ENCODE results near the gene HIRIP3.

HIRIP3 gene

GRCh38 chr16:29990883-29991570, 4.4 kb downstream of the HIRIP3 start:
- TF ChIP-seq TEAD4 (IDR thresholded peaks at IDR 0.05) (no peak), TAF1 (IDR thresholded peaks at IDR 0.05; ENCODE audit: low read depth) (no peak), REST (IDR thresholded peaks at IDR 0.05; ENCODE audit: low read depth) (no peak), EP300 (IDR thresholded peaks at IDR 0.05; ENCODE audit: borderline replicate concordance) (no peak)

GRCh38 chr16:29990034-29990433, 5.4 kb downstream of the HIRIP3 start:
- TF ChIP-seq REST (IDR thresholded peaks at IDR 0.05; ENCODE audit: low read depth) (no peak), USF1 (IDR thresholded peaks at IDR 0.05) (no peak), CEBPB (IDR thresholded peaks at IDR 0.05) (no peak), FOXM1 (IDR thresholded peaks at IDR 0.05; ENCODE audit: borderline replicate concordance, low read depth) (no peak), MAX (IDR thresholded peaks at IDR 0.05) (no peak), TAF1 (IDR thresholded peaks at IDR 0.05; ENCODE audit: low read depth) (no peak), RAD21 (IDR thresholded peaks at IDR 0.05; ENCODE audit: low read depth) (no peak), ZBTB7A (IDR thresholded peaks at IDR 0.05; ENCODE audit: low read depth) (no peak), EGR1 (IDR thresholded peaks at IDR 0.05) (no peak), TCF12 (IDR thresholded peaks at IDR 0.05; ENCODE audit: low read depth) (no peak), YY1 (IDR thresholded peaks at IDR 0.05; ENCODE audit: low read depth) (no peak), TEAD4 (IDR thresholded peaks at IDR 0.05) (no peak)

- TF ChIP-seq CREB1 (IDR thresholded peaks at IDR 0.05; ENCODE audit: low read depth) (no peak), EP300 (IDR thresholded peaks at IDR 0.05; ENCODE audit: borderline replicate concordance) (no peak), TAF1 (IDR thresholded peaks at IDR 0.05; ENCODE audit: low read depth) (no peak), TCF12 (IDR thresholded peaks at IDR 0.05; ENCODE audit: low read depth) (no peak), RAD21 (IDR thresholded peaks at IDR 0.05; ENCODE audit: low read depth) (no peak), USF1 (IDR thresholded peaks at IDR 0.05) (no peak), MAX (IDR thresholded peaks at IDR 0.05) (no peak), TEAD4 (IDR thresholded peaks at IDR 0.05) (no peak), ZBTB7A (IDR thresholded peaks at IDR 0.05; ENCODE audit: low read depth) (no peak), YY1 (IDR thresholded peaks at IDR 0.05; ENCODE audit: low read depth) (no peak)
These were observed 6.1 kb downstream of the HIRIP3 start for GRCh38 chr16:29989111-29989858.

- TF ChIP-seq EP300 (IDR thresholded peaks at IDR 0.05; ENCODE audit: borderline replicate concordance), result no peak
- TF ChIP-seq CREB1 (IDR thresholded peaks at IDR 0.05; ENCODE audit: low read depth), result no peak
- no peak for TF ChIP-seq CEBPB (IDR thresholded peaks at IDR 0.05)
- TF ChIP-seq NFIC (IDR thresholded peaks at IDR 0.05), result no peak
- TF ChIP-seq RAD21 (IDR thresholded peaks at IDR 0.05; ENCODE audit: low read depth), result no peak
- no peak for TF ChIP-seq ZBTB7A (IDR thresholded peaks at IDR 0.05; ENCODE audit: low read depth)
These were observed 6.9 kb downstream of the HIRIP3 start for GRCh38 chr16:29988346-29989075.

- TF ChIP-seq CEBPB (IDR thresholded peaks at IDR 0.05) (no peak), CREB1 (IDR thresholded peaks at IDR 0.05; ENCODE audit: low read depth) (no peak), RAD21 (IDR thresholded peaks at IDR 0.05; ENCODE audit: low read depth) (no peak), EP300 (IDR thresholded peaks at IDR 0.05; ENCODE audit: borderline replicate concordance) (no peak), USF1 (IDR thresholded peaks at IDR 0.05) (no peak), REST (IDR thresholded peaks at IDR 0.05; ENCODE audit: low read depth) (no peak), ZBTB7A (IDR thresholded peaks at IDR 0.05; ENCODE audit: low read depth) (no peak), MAX (IDR thresholded peaks at IDR 0.05) (no peak), YY1 (IDR thresholded peaks at IDR 0.05; ENCODE audit: low read depth) (no peak), FOXM1 (IDR thresholded peaks at IDR 0.05; ENCODE audit: borderline replicate concordance, low read depth) (no peak), TCF12 (IDR thresholded peaks at IDR 0.05; ENCODE audit: low read depth) (no peak), TAF1 (IDR thresholded peaks at IDR 0.05; ENCODE audit: low read depth) (no peak), NFIC (IDR thresholded peaks at IDR 0.05) (no peak), EGR1 (IDR thresholded peaks at IDR 0.05) (no peak), TEAD4 (IDR thresholded peaks at IDR 0.05) (no peak)
These were observed 7.9 kb downstream of the HIRIP3 start for GRCh38 chr16:29987371-29988085.
